Midbrain (tissue), 1 donor: Measurements from ENCODE around the gene TRRAP.

ENCODE experiments used
- DNase-seq: peaks from one replicate; lab custom pipeline; 2025; lab: John Stamatoyannopoulos, UW

Gene TRRAP

GRCh38 chr7:98990356-98990755 lies 112.0 kb downstream of the TRRAP start:
- DNase-seq, result no peak

- no peak for DNase-seq
These were observed 112.8 kb downstream of the TRRAP start for GRCh38 chr7:98991141-98991540.

- DNase-seq, result no peak
These were observed 113.7 kb downstream of the TRRAP start for GRCh38 chr7:98992076-98992475.

- DNase-seq, result no peak
These were observed 114.9 kb downstream of the TRRAP start for GRCh38 chr7:98993024-98993897.

GRCh38 chr7:98994046-98994944 lies 116.0 kb downstream of the TRRAP start:
- DNase-seq, result no peak

GRCh38 chr7:98995111-98995510 lies 116.8 kb downstream of the TRRAP start:
- DNase-seq, result no peak

GRCh38 chr7:98995523-98996149 lies 117.3 kb downstream of the TRRAP start:
- no peak for DNase-seq

- DNase-seq, result no peak
These were observed 117.8 kb downstream of the TRRAP start for GRCh38 chr7:98996150-98996552.

- no peak for DNase-seq
These were observed 119.5 kb downstream of the TRRAP start for GRCh38 chr7:98997846-98998245.

GRCh38 chr7:98998821-98999725 lies 120.7 kb downstream of the TRRAP start:
- DNase-seq, result no peak

- no peak for DNase-seq
These were observed 122.0 kb downstream of the TRRAP start for GRCh38 chr7:99000196-99000903.

GRCh38 chr7:99000904-99001465 lies 122.7 kb downstream of the TRRAP start:
- no peak for DNase-seq

- no peak for DNase-seq
These were observed 123.3 kb downstream of the TRRAP start for GRCh38 chr7:99001482-99002147.

- DNase-seq, result no peak
These were observed 124.0 kb downstream of the TRRAP start for GRCh38 chr7:99002148-99002826.

- no peak for DNase-seq
These were observed 124.5 kb downstream of the TRRAP start for GRCh38 chr7:99002827-99003212.

- no peak for DNase-seq
These were observed 125.1 kb downstream of the TRRAP start for GRCh38 chr7:99003419-99003818.

GRCh38 chr7:99004216-99004615 lies 125.9 kb downstream of the TRRAP start:
- no peak for DNase-seq

GRCh38 chr7:99004781-99005500 lies 126.6 kb downstream of the TRRAP start:
- no peak for DNase-seq

GRCh38 chr7:99005776-99006175 lies 127.4 kb downstream of the TRRAP start:
- no peak for DNase-seq
